ENCODE measurements around the gene TNFRSF8. TPM values are rescaled to one million over a fixed set of nuclear protein-coding genes. Genes with fewer than 3 reads are reported as not detected.

The TNFRSF8 gene
- total RNA-seq, 1 experiment from 2014 or later: 2.9 TPM

DNA sequence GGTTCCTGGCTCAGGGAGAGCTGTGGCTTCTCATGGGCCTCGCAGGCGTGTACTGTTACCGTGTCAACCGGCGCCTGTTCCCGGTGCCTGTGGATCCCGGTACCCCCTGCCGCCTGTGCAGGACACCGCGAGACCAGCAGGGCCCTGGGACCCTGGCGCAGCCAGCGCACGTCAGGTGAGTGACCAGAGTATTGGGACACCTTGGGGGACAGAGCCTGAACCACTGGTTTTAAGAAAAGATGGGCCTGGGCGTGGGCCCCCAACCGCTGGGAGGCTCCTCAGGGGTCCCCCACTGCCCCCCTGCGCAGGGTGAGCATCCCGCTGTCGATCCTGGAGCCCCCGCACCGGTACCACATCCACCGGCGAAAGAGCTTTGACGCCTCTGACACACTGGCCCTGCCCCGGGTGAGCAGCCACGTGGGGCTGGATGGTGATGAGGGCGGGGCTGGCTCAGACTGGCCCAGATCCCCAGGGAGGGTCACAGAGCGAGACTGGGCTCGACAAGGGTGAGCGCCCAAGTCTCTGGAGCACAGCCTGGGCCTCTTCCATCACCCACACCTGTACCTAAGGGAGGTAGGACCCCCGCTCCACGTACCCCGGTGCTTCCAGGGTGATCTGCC lies 33.3 kb upstream of the TNFRSF8 start:
- H3K36me3 Mint-ChIP-seq (ENCODE audit: insufficient read depth in 1 of 3, low read depth in 3 of 3): peaks cover 24 to 61% (median 55%) of the 10 kb centered on the region in 3 experiments
- H3K9ac ChIP-seq (ENCODE audit: extremely low read depth, insufficient read length, low read length): no peak overlapping the region

More for the DNA sequence above, 33.3 kb upstream of the TNFRSF8 start:
- no peak overlapping the region for H3K27ac Mint-ChIP-seq
- Histone ChIP-seq H3K27me3 (ENCODE audit: insufficient read depth, low read length) (no peaks in the 10 kb centered on the region), H3K4ac (ENCODE audit: low read depth, low read length) (no peak overlapping the region), H4K20me1 (ENCODE audit: control insufficient read depth, insufficient read depth, insufficient read length) (no peaks in the 10 kb centered on the region), H4K91ac (ENCODE audit: insufficient read length, low read depth, low read length) (no peak overlapping the region), H2BK20ac (ENCODE audit: low read depth, low read length, poor library complexity, severe bottlenecking) (no peak overlapping the region), H2AK5ac (ENCODE audit: insufficient read length, low read length) (no peak overlapping the region), H4K5ac (ENCODE audit: insufficient read length, low read depth, low read length) (no peak overlapping the region), H4K8ac (replicated peaks; ENCODE audit: insufficient read length, low read depth, low read length) (no peak overlapping the region), H3K18ac (ENCODE audit: insufficient read length, low read depth, low read length) (no peak overlapping the region), H2BK15ac (ENCODE audit: low read depth, low read length) (no peak overlapping the region), H3K4me2 (ENCODE audit: insufficient read depth, insufficient read length, low read length) (no peak overlapping the region), H2AFZ (ENCODE audit: low read length) (no peak overlapping the region), H3K14ac (ENCODE audit: insufficient read depth, low read length) (no peak overlapping the region), H3K27ac (ENCODE audit: insufficient read length, low read depth, low read length) (no peak overlapping the region), H2BK12ac (ENCODE audit: insufficient read length, low read depth, low read length) (no peak overlapping the region), H3K79me2 (ENCODE audit: insufficient read depth, low read length) (no peaks in the 10 kb centered on the region), H3K23me2 (ENCODE audit: insufficient read length, low read depth, low read length, poor library complexity, severe bottlenecking) (no peaks in the 10 kb centered on the region), H2BK120ac (ENCODE audit: low read depth, low read length, poor library complexity, severe bottlenecking) (no peak overlapping the region), H3K23ac (ENCODE audit: insufficient read length, low read depth, low read length) (no peak overlapping the region), H3T11ph (ENCODE audit: low read length) (no peak overlapping the region), H3K56ac (ENCODE audit: insufficient read length, low read depth, low read length) (no peak overlapping the region), H3K4me1 (ENCODE audit: insufficient read depth, low read length) (no peaks in the 10 kb centered on the region), H3K9me3 (ENCODE audit: control insufficient read depth, low read depth, low read length) (no peaks in the 10 kb centered on the region), H3K79me1 (ENCODE audit: insufficient read depth, low read depth, low read length, poor library complexity, severe bottlenecking) (no peaks in the 10 kb centered on the region), H2BK5ac (ENCODE audit: insufficient read length, low read length) (no peak overlapping the region)
- TF ChIP-seq, protein P1, sequence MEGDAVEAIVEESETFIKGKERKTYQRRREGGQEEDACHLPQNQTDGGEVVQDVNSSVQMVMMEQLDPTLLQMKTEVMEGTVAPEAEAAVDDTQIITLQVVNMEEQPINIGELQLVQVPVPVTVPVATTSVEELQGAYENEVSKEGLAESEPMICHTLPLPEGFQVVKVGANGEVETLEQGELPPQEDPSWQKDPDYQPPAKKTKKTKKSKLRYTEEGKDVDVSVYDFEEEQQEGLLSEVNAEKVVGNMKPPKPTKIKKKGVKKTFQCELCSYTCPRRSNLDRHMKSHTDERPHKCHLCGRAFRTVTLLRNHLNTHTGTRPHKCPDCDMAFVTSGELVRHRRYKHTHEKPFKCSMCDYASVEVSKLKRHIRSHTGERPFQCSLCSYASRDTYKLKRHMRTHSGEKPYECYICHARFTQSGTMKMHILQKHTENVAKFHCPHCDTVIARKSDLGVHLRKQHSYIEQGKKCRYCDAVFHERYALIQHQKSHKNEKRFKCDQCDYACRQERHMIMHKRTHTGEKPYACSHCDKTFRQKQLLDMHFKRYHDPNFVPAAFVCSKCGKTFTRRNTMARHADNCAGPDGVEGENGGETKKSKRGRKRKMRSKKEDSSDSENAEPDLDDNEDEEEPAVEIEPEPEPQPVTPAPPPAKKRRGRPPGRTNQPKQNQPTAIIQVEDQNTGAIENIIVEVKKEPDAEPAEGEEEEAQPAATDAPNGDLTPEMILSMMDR (conservative IDR thresholded peaks at IDR 0.05): no peak
- no peak overlapping the region for H3K4me3 Mint-ChIP-seq
- no peaks in the 10 kb centered on the region for H3K9me3 Mint-ChIP-seq
- no CpG with 5 or more reads among the region's 32 CpGs for WGBS (ENCODE audit: extremely low coverage, insufficient read length, low lambda C conversion rate)
- DNase-seq: no peak
- no peaks in the 10 kb centered on the region for H3K27me3 Mint-ChIP-seq (ENCODE audit: low read depth)
- no peaks in the 10 kb centered on the region for H3K4me1 Mint-ChIP-seq
